Measurements from ENCODE around the gene PGAP1.

PGAP1 gene, protein sequence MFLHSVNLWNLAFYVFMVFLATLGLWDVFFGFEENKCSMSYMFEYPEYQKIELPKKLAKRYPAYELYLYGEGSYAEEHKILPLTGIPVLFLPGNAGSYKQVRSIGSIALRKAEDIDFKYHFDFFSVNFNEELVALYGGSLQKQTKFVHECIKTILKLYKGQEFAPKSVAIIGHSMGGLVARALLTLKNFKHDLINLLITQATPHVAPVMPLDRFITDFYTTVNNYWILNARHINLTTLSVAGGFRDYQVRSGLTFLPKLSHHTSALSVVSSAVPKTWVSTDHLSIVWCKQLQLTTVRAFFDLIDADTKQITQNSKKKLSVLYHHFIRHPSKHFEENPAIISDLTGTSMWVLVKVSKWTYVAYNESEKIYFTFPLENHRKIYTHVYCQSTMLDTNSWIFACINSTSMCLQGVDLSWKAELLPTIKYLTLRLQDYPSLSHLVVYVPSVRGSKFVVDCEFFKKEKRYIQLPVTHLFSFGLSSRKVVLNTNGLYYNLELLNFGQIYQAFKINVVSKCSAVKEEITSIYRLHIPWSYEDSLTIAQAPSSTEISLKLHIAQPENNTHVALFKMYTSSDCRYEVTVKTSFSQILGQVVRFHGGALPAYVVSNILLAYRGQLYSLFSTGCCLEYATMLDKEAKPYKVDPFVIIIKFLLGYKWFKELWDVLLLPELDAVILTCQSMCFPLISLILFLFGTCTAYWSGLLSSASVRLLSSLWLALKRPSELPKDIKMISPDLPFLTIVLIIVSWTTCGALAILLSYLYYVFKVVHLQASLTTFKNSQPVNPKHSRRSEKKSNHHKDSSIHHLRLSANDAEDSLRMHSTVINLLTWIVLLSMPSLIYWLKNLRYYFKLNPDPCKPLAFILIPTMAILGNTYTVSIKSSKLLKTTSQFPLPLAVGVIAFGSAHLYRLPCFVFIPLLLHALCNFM

DNA sequence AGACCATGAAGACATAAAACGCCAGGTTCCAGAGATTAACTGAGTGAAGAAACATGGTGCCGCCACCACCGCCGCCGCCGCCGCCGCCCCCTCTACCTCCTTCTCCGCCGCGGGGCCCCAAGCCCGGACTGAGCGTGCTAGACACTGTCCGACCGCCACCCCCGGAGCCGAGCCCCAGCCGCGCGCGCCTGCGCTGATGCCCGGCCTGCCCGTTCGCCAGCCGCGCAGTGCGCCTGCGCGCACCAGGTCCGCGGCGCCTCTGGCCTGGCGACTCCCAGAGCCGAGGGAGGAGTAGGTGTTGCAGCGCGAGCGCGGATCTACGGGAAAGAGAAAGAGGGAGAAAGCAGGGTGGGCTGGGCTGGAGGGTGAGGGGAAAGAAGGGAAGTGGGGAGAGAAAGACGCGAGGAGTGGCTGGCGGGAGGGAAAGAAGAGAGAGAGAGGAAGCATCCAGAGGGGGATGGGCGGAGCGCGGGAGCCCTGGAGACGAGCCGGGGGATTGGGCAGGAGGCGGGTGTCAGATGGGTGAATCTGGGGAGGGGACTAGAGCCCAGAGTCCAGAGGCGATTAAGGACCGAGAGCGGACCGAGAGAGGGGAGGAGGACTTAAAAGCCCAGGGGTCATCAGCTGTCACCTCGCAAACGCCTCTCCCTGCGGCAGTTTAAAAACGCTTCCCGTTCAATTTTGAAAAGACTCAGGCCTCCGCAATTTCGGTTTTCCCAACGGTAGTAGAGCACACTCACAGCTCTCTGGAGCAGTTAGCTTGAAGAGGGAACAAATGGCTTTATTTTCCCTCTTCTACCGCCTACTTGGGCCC, at the start of gene PGAP1:
Gene PGAP1, minus strand, starts transcription at position 146 of the 814 bp plus-strand sequence. Its CDS starts 91 bp downstream, at position 55.
- Mint-ChIP-seq H3K4me3 (peak within 1 kb of the TSS; percentile 90 to 93), H3K27ac (peak within 1 kb of the TSS; percentile 96 to 97), H3K27me3 (no peaks in the 10 kb centered on the region), H3K4me1 (peaks cover 35% of the 10 kb centered on the region), H3K9me3 (no peaks in the 10 kb centered on the region)
- DNase-seq (peak; percentile 93 to 95), ATAC-seq (peak; percentile 93)

DNA sequence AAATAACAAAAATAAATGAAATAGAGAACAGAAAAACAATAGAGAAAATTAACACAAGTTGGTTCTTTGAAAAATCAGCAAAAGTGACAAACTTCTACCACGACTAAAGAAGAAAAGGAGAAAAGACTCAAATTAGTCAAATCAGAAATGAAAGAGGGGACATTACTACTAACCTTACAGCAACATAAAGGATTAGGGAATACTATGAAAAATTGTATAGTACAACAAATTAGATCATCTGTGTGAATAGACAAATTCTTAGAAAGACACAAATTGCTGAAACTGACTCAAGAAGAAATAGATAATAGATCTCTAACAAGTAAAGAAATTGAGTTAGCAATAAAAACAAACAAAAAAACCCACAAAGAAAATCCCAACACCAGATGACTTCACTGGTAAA, 48.5 kb upstream of the PGAP1 start:
- DNase-seq (no peak), ATAC-seq (no peak)
- Mint-ChIP-seq H3K27me3 (no peaks in the 10 kb centered on the region), H3K9me3 (no peaks in the 10 kb centered on the region), H3K4me1 (peaks cover 19% of the 10 kb centered on the region), H3K27ac (peak overlapping the region in 1 of 2 donors; percentile 55), H3K4me3 (no peak overlapping the region)

DNA sequence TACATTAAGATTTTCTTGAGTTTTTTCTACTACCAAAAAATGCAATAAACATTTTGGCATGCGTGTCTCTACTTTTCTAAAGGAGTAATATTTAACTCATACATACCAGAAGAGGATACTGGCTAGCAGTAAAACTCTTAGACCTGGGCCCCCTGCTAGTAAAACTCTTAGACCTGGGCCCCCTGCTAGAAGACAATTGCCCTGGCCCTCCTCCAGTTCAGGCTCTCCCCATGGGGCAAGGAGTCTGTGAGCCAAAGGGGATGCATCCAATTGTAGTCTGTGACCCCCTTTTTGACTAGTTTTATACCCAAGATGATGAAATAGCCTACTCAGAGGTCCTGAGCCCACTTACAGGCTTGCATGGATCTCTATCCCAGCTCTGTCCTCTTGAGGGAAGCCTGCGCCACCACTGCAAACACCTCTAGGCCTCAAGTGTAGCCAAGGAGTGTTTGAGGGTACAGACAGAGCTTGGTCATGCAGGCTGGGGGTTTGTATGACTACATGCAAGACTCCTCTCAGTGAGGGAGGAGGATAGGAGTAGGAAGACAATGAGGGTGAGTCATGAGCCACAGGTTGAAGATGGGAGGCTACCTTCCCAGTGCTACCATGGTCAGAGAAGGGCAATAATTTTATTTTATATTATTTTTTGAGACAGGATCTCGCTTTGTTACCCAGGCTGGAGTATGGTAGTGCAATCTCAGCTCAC, 45.2 kb upstream of the PGAP1 start:
- peaks cover 14% of the 10 kb centered on the region for H3K4me1 Mint-ChIP-seq
- H3K27me3 Mint-ChIP-seq, result no peaks in the 10 kb centered on the region
- no peak overlapping the region for H3K27ac Mint-ChIP-seq
- H3K4me3 Mint-ChIP-seq, result no peak overlapping the region
- DNase-seq (no peak), ATAC-seq (peak; percentile 91)
- peaks cover 0 to 4% of the 10 kb centered on the region in 2 donors for H3K9me3 Mint-ChIP-seq

DNA sequence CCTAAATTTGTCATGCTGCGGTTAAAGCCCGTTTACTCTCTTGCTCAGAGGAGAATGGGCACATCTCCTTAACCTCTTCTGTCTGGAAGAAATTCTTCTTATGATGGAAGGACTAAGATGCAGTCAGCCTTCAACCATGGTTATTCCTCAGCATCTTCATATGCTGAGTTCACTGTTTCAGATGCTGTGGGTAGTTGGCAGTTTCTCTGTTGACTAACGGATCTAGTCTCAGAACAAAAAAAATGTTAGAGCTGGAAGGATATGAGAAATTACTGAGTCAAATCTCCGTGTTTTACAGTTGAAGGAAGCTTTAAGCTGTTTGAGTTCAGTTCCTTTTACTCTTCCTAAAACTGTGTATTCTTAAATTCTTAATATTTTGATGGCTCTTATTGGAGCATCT, 43.6 kb upstream of the PGAP1 start:
- Mint-ChIP-seq H3K4me3 (no peak overlapping the region), H3K9me3 (peaks cover 0 to 4% of the 10 kb centered on the region in 2 donors), H3K27ac (no peak overlapping the region), H3K4me1 (peaks cover 13% of the 10 kb centered on the region), H3K27me3 (no peaks in the 10 kb centered on the region)
- DNase-seq (no peak), ATAC-seq (no peak)

DNA sequence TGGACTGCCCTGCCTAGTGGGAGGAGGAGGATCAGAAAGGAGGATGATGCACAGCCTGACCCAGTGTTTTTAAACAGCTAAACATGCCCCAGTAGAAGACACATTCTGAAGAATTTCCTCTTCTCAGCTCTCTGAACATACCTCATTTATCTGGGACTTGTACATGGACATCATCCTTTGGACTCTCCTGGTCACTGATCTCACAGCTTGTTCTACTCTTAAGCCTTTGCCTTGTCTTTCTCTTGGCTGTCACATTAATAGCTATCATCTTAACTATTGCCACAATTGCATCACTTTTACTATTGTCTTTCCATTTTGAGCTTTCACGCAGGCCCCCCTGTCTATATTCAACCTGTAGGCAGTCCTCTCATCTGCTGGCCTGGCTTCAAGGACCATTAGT, 42.0 kb upstream of the PGAP1 start:
- no peak for DNase-seq

DNA sequence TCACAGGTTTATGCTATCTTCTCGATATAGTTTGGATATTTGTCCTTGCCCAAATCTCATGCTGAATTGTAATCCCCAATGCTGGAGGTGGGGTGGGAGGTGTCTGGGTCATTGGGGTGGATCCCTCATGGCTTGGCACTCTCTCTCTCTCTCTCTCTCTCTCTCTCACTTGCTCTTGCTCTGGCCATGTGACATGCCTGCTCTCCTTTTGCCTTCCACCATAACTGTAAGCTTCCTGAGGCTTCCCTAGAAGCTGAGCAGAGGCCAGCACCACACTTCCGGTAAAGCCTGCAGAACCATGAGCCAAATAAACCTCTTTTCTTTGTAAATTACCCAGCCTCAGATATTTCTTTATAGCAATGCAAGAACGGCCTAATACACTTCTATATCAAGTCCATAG, 41.3 kb upstream of the PGAP1 start:
- H3K27me3 Mint-ChIP-seq, result no peaks in the 10 kb centered on the region
- H3K4me1 Mint-ChIP-seq, result peaks cover 19% of the 10 kb centered on the region
- no peak overlapping the region for H3K4me3 Mint-ChIP-seq
- DNase-seq, result no peak
- no peak for ATAC-seq
- H3K27ac Mint-ChIP-seq, result peak overlapping the region in 1 of 2 donors; percentile 51
- H3K9me3 Mint-ChIP-seq, result peaks cover 0 to 4% of the 10 kb centered on the region in 2 donors

More for the DNA sequence above, 42.0 kb upstream of the PGAP1 start:
- H3K4me1 Mint-ChIP-seq, result peaks cover 12% of the 10 kb centered on the region
- no peak overlapping the region for H3K4me3 Mint-ChIP-seq
- peaks cover 0 to 4% of the 10 kb centered on the region in 2 donors for H3K9me3 Mint-ChIP-seq
- no peaks in the 10 kb centered on the region for H3K27me3 Mint-ChIP-seq
- peak overlapping the region in 1 of 2 donors; percentile 0 for H3K27ac Mint-ChIP-seq
- no peak for ATAC-seq

DNA sequence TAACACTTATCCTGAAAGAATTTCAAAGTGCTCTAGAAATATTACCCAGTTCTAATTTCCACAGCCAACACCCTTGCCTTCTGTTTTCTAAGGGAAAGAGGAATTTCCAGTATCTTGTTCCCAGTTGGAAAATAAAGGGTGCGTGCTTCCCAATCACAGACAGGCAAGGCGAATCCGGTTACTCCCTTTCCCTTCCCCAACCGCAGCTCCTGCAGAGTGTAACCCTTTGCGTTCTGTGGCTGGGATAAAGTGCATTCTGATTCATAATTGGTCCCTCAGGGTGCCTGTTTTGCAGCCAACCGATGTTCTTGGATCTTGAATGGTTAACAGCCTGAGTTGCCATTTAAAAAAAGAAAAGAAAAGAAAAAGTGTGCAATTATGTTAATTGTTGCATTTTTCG, 40.6 kb upstream of the PGAP1 start:
- H3K27me3 Mint-ChIP-seq, result no peaks in the 10 kb centered on the region
- ATAC-seq (no peak), DNase-seq (no peak)
- peaks cover 0 to 4% of the 10 kb centered on the region in 2 donors for H3K9me3 Mint-ChIP-seq
- no peak overlapping the region for H3K4me3 Mint-ChIP-seq
- no peak overlapping the region for H3K27ac Mint-ChIP-seq
- H3K4me1 Mint-ChIP-seq, result peaks cover 26% of the 10 kb centered on the region

DNA sequence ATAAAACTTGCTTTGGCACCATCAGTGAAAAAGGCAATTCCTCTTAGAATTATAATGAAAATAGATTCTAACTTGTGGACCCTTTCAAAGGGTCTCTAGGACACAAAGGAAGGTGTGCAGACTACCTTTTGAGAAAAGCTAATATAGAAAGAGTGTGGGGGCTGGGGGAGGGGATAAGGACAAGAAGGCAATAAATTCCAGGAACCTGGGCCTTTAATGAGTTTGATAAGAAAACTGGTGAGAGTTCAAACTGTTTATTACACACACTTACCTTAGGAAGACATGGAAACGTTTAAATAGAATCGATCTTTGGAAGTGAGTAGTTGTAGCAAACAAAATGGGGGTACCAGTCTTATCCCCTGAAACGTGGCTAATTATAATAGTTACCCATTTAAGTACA, 39.6 kb upstream of the PGAP1 start:
- ATAC-seq, result no peak
- Mint-ChIP-seq H3K9me3 (peaks cover 0 to 4% of the 10 kb centered on the region in 2 donors), H3K27me3 (no peaks in the 10 kb centered on the region), H3K4me3 (no peak overlapping the region), H3K27ac (no peak overlapping the region), H3K4me1 (peaks cover 31% of the 10 kb centered on the region)
- no peak for DNase-seq

DNA sequence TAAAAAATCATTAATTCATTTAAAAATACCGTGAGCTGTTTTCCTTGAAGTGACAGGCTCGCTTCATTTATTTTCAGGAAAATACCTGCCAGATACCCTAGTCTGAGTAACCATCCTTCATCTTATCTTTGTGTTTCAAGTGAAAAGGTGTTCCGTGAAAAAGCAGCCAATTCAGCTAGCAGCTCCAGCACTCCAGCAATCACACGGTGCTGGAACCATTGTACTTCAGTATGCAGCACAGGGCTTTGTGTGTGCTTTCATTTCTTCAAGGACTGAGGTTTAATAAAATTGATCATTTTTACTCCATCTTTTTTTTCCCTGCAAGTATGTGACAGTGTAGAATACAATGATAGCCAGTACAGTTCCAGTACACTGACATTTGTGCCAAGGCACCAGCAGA, 39.1 kb upstream of the PGAP1 start:
- no peak overlapping the region for H3K27ac Mint-ChIP-seq
- no peak for ATAC-seq
- DNase-seq, result no peak
- no peak overlapping the region for H3K4me3 Mint-ChIP-seq
- no peaks in the 10 kb centered on the region for H3K27me3 Mint-ChIP-seq
- H3K4me1 Mint-ChIP-seq, result peaks cover 32% of the 10 kb centered on the region
- H3K9me3 Mint-ChIP-seq, result peaks cover 0 to 4% of the 10 kb centered on the region in 2 donors

DNA sequence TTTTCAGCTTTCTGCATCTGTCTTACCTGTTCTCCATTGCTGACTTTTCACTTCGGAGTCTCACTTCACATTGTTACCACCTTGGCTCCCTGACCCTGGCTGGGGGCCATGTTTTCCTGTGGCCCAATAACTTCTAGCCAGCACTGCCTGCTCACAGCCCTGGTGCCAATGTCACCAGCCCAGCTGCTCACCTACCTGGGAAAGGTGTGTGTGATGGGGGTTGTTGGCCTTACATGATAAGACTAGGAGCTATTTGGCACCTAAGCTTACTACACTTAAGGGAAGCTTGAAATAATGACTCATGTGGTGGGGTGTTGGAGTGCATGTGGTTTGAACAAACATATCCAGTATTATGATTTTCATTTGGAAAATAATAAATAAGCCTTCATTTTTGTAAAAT, 37.5 kb upstream of the PGAP1 start:
- Mint-ChIP-seq H3K4me1 (peaks cover 32% of the 10 kb centered on the region), H3K4me3 (no peak overlapping the region), H3K27ac (no peak overlapping the region), H3K9me3 (peaks cover 0 to 4% of the 10 kb centered on the region in 2 donors), H3K27me3 (no peaks in the 10 kb centered on the region)
- ATAC-seq (no peak), DNase-seq (no peak)

DNA sequence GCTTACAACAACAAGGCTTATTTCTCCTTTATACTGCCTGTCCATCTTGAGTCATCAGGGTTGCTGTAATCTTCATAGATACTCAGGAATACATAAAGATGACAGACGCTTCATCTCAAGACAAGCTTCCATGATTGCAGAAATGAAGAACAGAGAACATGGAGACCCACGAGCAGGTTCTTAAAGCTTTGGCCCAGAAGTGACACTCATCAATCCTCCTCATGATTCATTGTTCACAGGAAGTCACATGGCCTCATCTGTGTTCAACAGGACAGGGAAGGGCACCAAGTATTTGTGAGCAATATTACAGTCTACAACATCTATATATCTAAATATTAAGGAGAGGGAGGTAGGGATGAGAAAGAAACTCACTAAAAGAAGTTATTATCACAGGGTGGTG, 36.5 kb upstream of the PGAP1 start:
- Mint-ChIP-seq H3K27ac (no peak overlapping the region), H3K9me3 (peaks cover 4 to 7% of the 10 kb centered on the region in 2 donors), H3K27me3 (no peaks in the 10 kb centered on the region), H3K4me1 (peaks cover 38% of the 10 kb centered on the region), H3K4me3 (peak overlapping the region; percentile 27 to 37)
- DNase-seq (no peak), ATAC-seq (peak; percentile 51)

DNA sequence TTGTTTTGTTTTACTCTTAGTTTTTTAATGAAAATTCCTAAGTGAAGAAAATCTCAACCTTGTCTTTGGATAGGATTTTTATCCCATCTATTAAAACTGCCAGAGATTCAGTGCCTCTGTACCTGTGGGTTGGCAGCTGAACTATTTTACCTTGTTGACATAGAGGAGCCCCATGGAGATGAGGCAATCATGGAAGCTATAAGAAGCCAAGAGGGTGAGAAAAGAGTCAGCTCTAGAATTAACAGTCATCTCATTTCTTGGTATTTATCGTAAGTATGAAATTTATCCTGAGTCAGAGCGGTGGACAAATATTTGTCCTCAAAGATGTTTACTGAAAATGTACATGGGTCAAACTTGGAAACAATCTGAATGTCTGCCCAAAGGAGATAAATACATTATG, 35.8 kb upstream of the PGAP1 start:
- peak; percentile 87 for ATAC-seq

DNA sequence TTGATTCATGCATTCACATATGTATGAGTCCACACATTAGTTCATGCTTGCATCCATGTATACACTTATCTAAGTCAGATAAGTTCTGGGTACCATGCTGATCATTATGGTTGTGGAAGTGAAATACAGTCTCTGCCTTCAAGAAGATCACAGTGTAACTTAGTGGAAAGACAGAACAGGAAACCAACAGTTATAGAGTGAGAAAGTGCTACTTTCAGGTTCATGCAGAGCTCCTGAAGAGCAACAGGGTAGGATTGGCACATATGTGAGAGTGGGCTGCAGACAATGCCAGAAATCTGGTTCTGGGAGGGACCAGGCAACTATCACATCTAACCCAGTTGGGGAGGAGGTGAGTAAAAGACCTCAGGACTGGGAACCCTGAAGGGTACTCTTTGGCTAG, 35.4 kb upstream of the PGAP1 start:
- Mint-ChIP-seq H3K27me3 (no peaks in the 10 kb centered on the region), H3K27ac (peak overlapping the region in 1 of 2 donors; percentile 24), H3K4me3 (peak overlapping the region; percentile 35 to 49), H3K9me3 (peaks cover 0 to 7% of the 10 kb centered on the region in 2 donors), H3K4me1 (peaks cover 42% of the 10 kb centered on the region)
- peak in 1 of 2 donors; percentile 29 for DNase-seq
- peak; percentile 95 for ATAC-seq

More for the DNA sequence above, 35.8 kb upstream of the PGAP1 start:
- no peaks in the 10 kb centered on the region for H3K27me3 Mint-ChIP-seq
- H3K4me1 Mint-ChIP-seq, result peaks cover 42% of the 10 kb centered on the region
- peak overlapping the region in 1 of 2 donors; percentile 49 for H3K4me3 Mint-ChIP-seq
- DNase-seq, result no peak
- H3K27ac Mint-ChIP-seq, result peak overlapping the region; percentile 3 to 40
- H3K9me3 Mint-ChIP-seq, result peaks cover 0 to 7% of the 10 kb centered on the region in 2 donors

DNA sequence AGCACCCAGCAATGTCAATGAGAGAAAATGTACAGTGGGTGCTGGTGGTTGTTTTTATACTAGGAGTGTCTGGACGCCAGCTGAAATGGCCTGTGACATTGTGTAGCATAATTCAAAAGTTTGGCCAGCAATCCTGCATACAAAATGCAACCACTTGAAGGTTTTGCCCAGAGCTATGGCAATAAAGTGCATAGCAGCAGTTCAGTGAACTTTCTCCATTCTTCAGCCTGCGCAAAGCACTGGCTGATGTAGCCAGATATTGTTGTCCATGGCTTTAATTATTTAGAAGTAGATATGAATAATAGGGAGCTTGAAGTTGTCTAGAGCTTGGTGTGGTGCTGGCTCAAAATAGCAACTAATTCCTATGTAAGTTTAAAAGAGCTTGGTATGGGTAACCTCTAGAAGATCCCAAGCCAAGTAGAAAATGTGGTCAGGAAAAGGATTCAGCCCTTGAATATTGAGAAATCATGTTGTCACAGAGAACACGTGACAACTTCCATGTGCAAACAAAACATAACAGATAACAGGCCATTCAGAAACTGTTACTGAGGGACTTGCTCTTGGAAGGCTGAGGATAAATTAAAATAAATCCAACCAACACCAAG, 33.3 kb upstream of the PGAP1 start:
- Mint-ChIP-seq H3K27ac (peak overlapping the region in 1 of 2 donors; percentile 1), H3K9me3 (peaks cover 0 to 7% of the 10 kb centered on the region in 2 donors), H3K4me1 (peaks cover 52% of the 10 kb centered on the region), H3K27me3 (peaks cover 8% of the 10 kb centered on the region), H3K4me3 (no peak overlapping the region)
- no peak for DNase-seq
- ATAC-seq, result no peak

Data from stimulated activated naive CD8-positive, alpha-beta T cell treated with anti-CD3 and anti-CD28 coated beads, Interleukin-15, amount 100 ng/mL, for 72 hours (primary cell).